ENCODE measurements around the gene DNAH9. TPM values are rescaled to one million over a fixed set of nuclear protein-coding genes. Genes with fewer than 3 reads are reported as not detected.

DNAH9 gene
- total RNA-seq, 1 experiment from 2014 or later = 0.22 TPM

- no peak overlapping the region for H2AFZ ChIP-seq (ENCODE audit: low read length)
- no peak overlapping the region for H3K14ac ChIP-seq (ENCODE audit: insufficient read depth, low read length)
- H4K5ac ChIP-seq (ENCODE audit: insufficient read length, low read depth, low read length) = no peak overlapping the region
- no peak overlapping the region for H2BK12ac ChIP-seq (ENCODE audit: insufficient read length, low read depth, low read length)
- no peak overlapping the region for H3K9ac ChIP-seq (ENCODE audit: extremely low read depth, insufficient read length, low read length)
- no peak overlapping the region for H2BK120ac ChIP-seq (ENCODE audit: low read depth, low read length, poor library complexity, severe bottlenecking)
- peaks cover 2% of the 10 kb centered on the region; the same call in 1 of the 2 replicates for H3K27me3 Mint-ChIP-seq (ENCODE audit: low read depth)
- peaks cover 0 to 2% (median 0%) of the 10 kb centered on the region in 3 experiments; a peak in 1 of 7 replicates for H3K36me3 Mint-ChIP-seq (ENCODE audit: insufficient read depth in 1 of 3, low read depth in 3 of 3)
- H2BK5ac ChIP-seq (ENCODE audit: insufficient read length, low read length) = no peak overlapping the region
- H3K4ac ChIP-seq (ENCODE audit: low read depth, low read length) = no peak overlapping the region
- H2BK15ac ChIP-seq (ENCODE audit: low read depth, low read length) = no peak overlapping the region
- WGBS (ENCODE audit: extremely low coverage, insufficient read length, low lambda C conversion rate) = no CpG with 5 or more reads among the region's 4 CpGs
- H3K27ac ChIP-seq (ENCODE audit: insufficient read length, low read depth, low read length) = no peak overlapping the region
- H2BK20ac ChIP-seq (ENCODE audit: low read depth, low read length, poor library complexity, severe bottlenecking) = no peak overlapping the region
- no peaks in the 10 kb centered on the region for H3K9me3 ChIP-seq (ENCODE audit: control insufficient read depth, low read depth, low read length)
- H3K27me3 ChIP-seq (ENCODE audit: insufficient read depth, low read length) = no peaks in the 10 kb centered on the region
- H2AK5ac ChIP-seq (ENCODE audit: insufficient read length, low read length) = no peak overlapping the region
- DNase-seq = no peak
- H3K4me1 Mint-ChIP-seq = peaks cover 26 to 42% of the 10 kb centered on the region in 2 experiments
- H3K27ac Mint-ChIP-seq = no peak overlapping the region
- H4K20me1 ChIP-seq (ENCODE audit: control insufficient read depth, insufficient read depth, insufficient read length) = no peaks in the 10 kb centered on the region
- no peak overlapping the region for H4K8ac ChIP-seq (replicated peaks; ENCODE audit: insufficient read length, low read depth, low read length)
- no peak overlapping the region for H3K18ac ChIP-seq (ENCODE audit: insufficient read length, low read depth, low read length)
- peaks cover 3 to 5% of the 10 kb centered on the region in 2 experiments; a peak in 3 of 5 replicates for H3K9me3 Mint-ChIP-seq
- H3K79me1 ChIP-seq (ENCODE audit: insufficient read depth, low read depth, low read length, poor library complexity, severe bottlenecking) = no peaks in the 10 kb centered on the region
- no peak overlapping the region for H3K4me2 ChIP-seq (ENCODE audit: insufficient read depth, insufficient read length, low read length)
- no peak overlapping the region for H3K4me3 Mint-ChIP-seq
- no peaks in the 10 kb centered on the region for H3K23me2 ChIP-seq (ENCODE audit: insufficient read length, low read depth, low read length, poor library complexity, severe bottlenecking)
- no peak overlapping the region for H3K56ac ChIP-seq (ENCODE audit: insufficient read length, low read depth, low read length)
- no peak overlapping the region for H3K23ac ChIP-seq (ENCODE audit: insufficient read length, low read depth, low read length)
- no peak for TF ChIP-seq CTCF (conservative IDR thresholded peaks at IDR 0.05)
- no peak overlapping the region for H3T11ph ChIP-seq (ENCODE audit: low read length)
- no peaks in the 10 kb centered on the region for H3K79me2 ChIP-seq (ENCODE audit: insufficient read depth, low read length)
- H3K4me1 ChIP-seq (ENCODE audit: insufficient read depth, low read length) = peaks cover 3% of the 10 kb centered on the region; the same call in 1 of the 2 replicates
- H4K91ac ChIP-seq (ENCODE audit: insufficient read length, low read depth, low read length) = no peak overlapping the region
Observed at GRCh38 chr17:11852231-11852630, 254.0 kb downstream of the DNAH9 start.
